Measurements from ENCODE around the gene GLT8D2.

- TF ChIP-seq, protein P1, sequence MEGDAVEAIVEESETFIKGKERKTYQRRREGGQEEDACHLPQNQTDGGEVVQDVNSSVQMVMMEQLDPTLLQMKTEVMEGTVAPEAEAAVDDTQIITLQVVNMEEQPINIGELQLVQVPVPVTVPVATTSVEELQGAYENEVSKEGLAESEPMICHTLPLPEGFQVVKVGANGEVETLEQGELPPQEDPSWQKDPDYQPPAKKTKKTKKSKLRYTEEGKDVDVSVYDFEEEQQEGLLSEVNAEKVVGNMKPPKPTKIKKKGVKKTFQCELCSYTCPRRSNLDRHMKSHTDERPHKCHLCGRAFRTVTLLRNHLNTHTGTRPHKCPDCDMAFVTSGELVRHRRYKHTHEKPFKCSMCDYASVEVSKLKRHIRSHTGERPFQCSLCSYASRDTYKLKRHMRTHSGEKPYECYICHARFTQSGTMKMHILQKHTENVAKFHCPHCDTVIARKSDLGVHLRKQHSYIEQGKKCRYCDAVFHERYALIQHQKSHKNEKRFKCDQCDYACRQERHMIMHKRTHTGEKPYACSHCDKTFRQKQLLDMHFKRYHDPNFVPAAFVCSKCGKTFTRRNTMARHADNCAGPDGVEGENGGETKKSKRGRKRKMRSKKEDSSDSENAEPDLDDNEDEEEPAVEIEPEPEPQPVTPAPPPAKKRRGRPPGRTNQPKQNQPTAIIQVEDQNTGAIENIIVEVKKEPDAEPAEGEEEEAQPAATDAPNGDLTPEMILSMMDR (IDR thresholded peaks at IDR 0.05; ENCODE audit: insufficient read depth, low read length), result no peak
- TF ChIP-seq POLR2AphosphoS5 (IDR thresholded peaks at IDR 0.05; ENCODE audit: low read depth), result no peak
Measured at GRCh38 chr12:103944964-103945363, 105.0 kb downstream of the GLT8D2 start.
